DND-41 (cell line): ENCODE measurements around the gene C1orf115.

Source experiments
- ATAC-seq: fragments of 200-7000 bp; cut with Tn5 transposase; 3 replicates; pipeline ENCODE4 v1.9.1; 2021; ENCODE audit warnings: low read depth; ENCODE audit not compliant: insufficient read depth
- DNase-seq: peaks from one replicate; pipeline ENCODE4 v3.0.0-alpha.2; 2020
- H2AFZ ChIP-seq: 2 replicates; pipeline ENCODE4 v1.6.0; 2012; ENCODE audit warnings: low read depth, low read length
- H3K27ac ChIP-seq: 2 replicates; pipeline ENCODE4 v1.5.1; 2012; ENCODE audit warnings: low read length, inconsistent platforms
- H3K27me3 ChIP-seq: fragments of 200-600 bp; sonication (generic); 2 replicates; pipeline ENCODE4 v1.6.0; 2012; ENCODE audit warnings: low read length, mild to moderate bottlenecking, inconsistent platforms; ENCODE audit not compliant: insufficient read depth, poor library complexity
- H3K36me3 ChIP-seq: 2 replicates; pipeline ENCODE4 v1.5.1; 2012; ENCODE audit warnings: low read length, inconsistent platforms; ENCODE audit not compliant: insufficient read depth
- H3K4me1 ChIP-seq: 2 replicates; pipeline ENCODE4 v1.5.1; 2012; ENCODE audit warnings: mild to moderate bottlenecking, low read length; ENCODE audit not compliant: insufficient read depth
- H3K4me2 ChIP-seq: 2 replicates; pipeline ENCODE4 v1.6.0; 2012; ENCODE audit warnings: mild to moderate bottlenecking, moderate library complexity, low read length, inconsistent platforms; ENCODE audit not compliant: insufficient read depth
- H3K4me3 ChIP-seq, 2 experiments: fragments of 200-600 bp in 1 of 2; shearing (Covaris generic) in 1 of 2; 2 replicates each; pipeline ENCODE4 v1.5.1; 2012 to 2016; ENCODE audit warnings: inconsistent platforms in 2 of 2, low read length in 2 of 2, mild to moderate bottlenecking in 2 of 2, low read depth in 1 of 2, moderate library complexity in 1 of 2
- H3K79me2 ChIP-seq: 2 replicates; pipeline ENCODE4 v1.6.0; 2012; ENCODE audit warnings: low read length, inconsistent platforms; ENCODE audit not compliant: insufficient read depth
- H3K9ac ChIP-seq: 2 replicates; pipeline ENCODE4 v1.6.0; 2012; ENCODE audit warnings: low read depth, mild to moderate bottlenecking, inconsistent platforms, low read length, moderate library complexity
- H3K9me3 ChIP-seq: 2 replicates; pipeline ENCODE4 v1.5.1; 2012; ENCODE audit warnings: low read length, moderate library complexity, mild to moderate bottlenecking, inconsistent platforms; ENCODE audit not compliant: insufficient read depth, severe bottlenecking
- H4K20me1 ChIP-seq: 2 replicates; pipeline ENCODE4 v1.6.0; 2012; ENCODE audit warnings: low read length; ENCODE audit not compliant: insufficient read depth
- CTCF ChIP-seq: IDR thresholded peaks from 2 replicates; pipeline ENCODE4 v1.5.1; 2012; ENCODE audit warnings: borderline replicate concordance, low read length, moderate library complexity, mild to moderate bottlenecking; ENCODE audit not compliant: poor library complexity, severe bottlenecking; ENCODE audit errors: extremely low read depth
- EZH2 ChIP-seq: IDR thresholded peaks from 3 replicates; pipeline ENCODE4 v1.6.1; 2012; ENCODE audit warnings: borderline replicate concordance, low read depth, mild to moderate bottlenecking, moderate library complexity, low read length, inconsistent platforms; ENCODE audit not compliant: severe bottlenecking

Gene C1orf115

GRCh38 chr1:220726634-220727033, 36.5 kb downstream of the C1orf115 start:
- no peaks in the 10 kb centered on the region for H3K4me1 ChIP-seq
- no peaks in the 10 kb centered on the region for H3K27me3 ChIP-seq
- H3K4me2 ChIP-seq, result no peak overlapping the region
- H3K36me3 ChIP-seq, result no peaks in the 10 kb centered on the region
- no peak overlapping the region for H3K9ac ChIP-seq
- TF ChIP-seq EZH2 (no peak), CTCF (peak; percentile 11)
- H3K27ac ChIP-seq, result no peak overlapping the region
- no peaks in the 10 kb centered on the region for H3K79me2 ChIP-seq
- no peak overlapping the region for H3K4me3 ChIP-seq
- DNase-seq (no peak), ATAC-seq (no peak)
- H3K9me3 ChIP-seq, result no peaks in the 10 kb centered on the region
- no peak overlapping the region for H2AFZ ChIP-seq
- H4K20me1 ChIP-seq, result no peaks in the 10 kb centered on the region

- H3K79me2 ChIP-seq, result no peaks in the 10 kb centered on the region
- H3K4me2 ChIP-seq, result no peak overlapping the region
- no peak overlapping the region for H3K9ac ChIP-seq
- H3K4me1 ChIP-seq, result no peaks in the 10 kb centered on the region; the same call in 1 of the 2 replicates
- ATAC-seq (no peak), DNase-seq (no peak)
- H2AFZ ChIP-seq, result no peak overlapping the region
- no peaks in the 10 kb centered on the region for H3K9me3 ChIP-seq
- no peak overlapping the region for H3K27ac ChIP-seq
- no peaks in the 10 kb centered on the region for H3K27me3 ChIP-seq
- H3K36me3 ChIP-seq, result no peaks in the 10 kb centered on the region
- TF ChIP-seq CTCF (no peak), EZH2 (no peak)
- H3K4me3 ChIP-seq, result no peak overlapping the region
- H4K20me1 ChIP-seq, result no peaks in the 10 kb centered on the region
These were observed 37.4 kb downstream of the C1orf115 start for GRCh38 chr1:220727519-220727918.

- Histone ChIP-seq H3K27me3 (no peaks in the 10 kb centered on the region), H3K4me3 (no peak overlapping the region), H4K20me1 (no peaks in the 10 kb centered on the region), H3K27ac (no peak overlapping the region), H3K9ac (no peak overlapping the region), H3K79me2 (no peaks in the 10 kb centered on the region), H3K9me3 (no peaks in the 10 kb centered on the region), H3K4me1 (peaks cover 7% of the 10 kb centered on the region), H3K4me2 (no peak overlapping the region), H3K36me3 (no peaks in the 10 kb centered on the region), H2AFZ (no peak overlapping the region)
- ATAC-seq (no peak), DNase-seq (no peak)
- TF ChIP-seq CTCF (no peak), EZH2 (no peak)
These were observed 40.3 kb downstream of the C1orf115 start for GRCh38 chr1:220730486-220730885.

DNA sequence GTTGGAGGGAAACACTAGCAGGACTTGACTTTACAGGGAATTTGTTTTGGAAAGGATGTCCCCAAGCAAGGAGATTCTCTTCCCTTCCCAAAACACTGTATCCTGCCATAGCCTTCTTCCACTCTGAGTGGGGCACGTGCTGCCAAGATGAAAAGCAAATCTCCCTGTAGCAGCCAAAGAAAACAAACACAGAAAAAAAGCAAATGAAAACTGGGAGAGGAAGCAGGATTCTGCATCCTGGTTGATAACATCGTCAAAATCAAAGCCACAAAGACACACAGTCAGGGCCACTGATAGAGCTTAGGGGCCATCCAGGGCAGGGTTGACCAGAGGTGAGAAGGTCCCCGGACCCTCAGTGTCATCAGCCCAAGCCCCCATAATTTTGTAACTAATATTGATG, 42.0 kb downstream of the C1orf115 start:
- Histone ChIP-seq H3K79me2 (no peaks in the 10 kb centered on the region), H4K20me1 (no peaks in the 10 kb centered on the region), H3K27me3 (no peaks in the 10 kb centered on the region), H3K4me2 (no peak overlapping the region), H3K9ac (no peak overlapping the region), H3K9me3 (no peaks in the 10 kb centered on the region), H3K4me3 (no peak overlapping the region), H3K27ac (no peak overlapping the region), H3K4me1 (peaks cover 7% of the 10 kb centered on the region), H3K36me3 (no peaks in the 10 kb centered on the region), H2AFZ (peak overlapping the region; percentile 31; the same call in 1 of the 2 replicates)
- no peak for ATAC-seq
- no peak for DNase-seq
- TF ChIP-seq CTCF, result no peak
- TF ChIP-seq EZH2, result no peak
